Tongue (tissue), 2 donors: ENCODE results near the gene RNU2-1. TPM values are rescaled to one million over a fixed set of nuclear protein-coding genes. Genes with fewer than 3 reads are reported as not detected.
"Not testable (repeated sequence)": the region's sequence is repeated elsewhere in the genome, so short reads cannot be mapped to it uniquely, and the experiment has no call there.

ENCODE experiments used
- DNase-seq: peaks from one replicate; pipeline ENCODE4 v3.0.0-alpha.2; 2015
- total RNA-seq: library from RNA; depleted of rRNA; stranded (reverse); fragments of >200 nt; gene quantifications from one replicate; pipeline ENCODE4 v1.2.3, GENCODE V29; 2014

The RNU2-1 gene
- total RNA-seq: not detected

DNA sequence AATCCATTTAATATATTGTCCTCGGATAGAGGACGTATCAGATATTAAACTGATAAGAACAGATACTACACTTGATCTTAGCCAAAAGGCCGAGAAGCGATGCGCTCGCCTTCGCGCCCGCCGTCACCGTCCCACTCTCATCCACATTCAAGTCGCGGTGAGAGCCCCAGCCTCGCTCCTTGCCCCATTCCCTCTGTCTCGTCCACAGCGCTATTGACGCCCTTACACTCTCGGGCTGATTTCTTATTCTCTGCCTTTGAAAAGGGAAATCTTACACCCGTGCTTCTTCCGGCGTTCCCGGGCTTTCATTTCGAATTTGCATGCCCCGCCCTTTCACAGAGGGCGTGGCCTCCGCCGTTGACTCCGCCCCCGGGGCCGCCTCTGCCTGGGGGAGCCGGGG is at the start of gene RNU2-1:
Gene RNU2-1, minus strand, starts transcription at position 101 of the 400 bp plus-strand sequence.
- DNase-seq: not testable (repeated sequence)

DNA sequence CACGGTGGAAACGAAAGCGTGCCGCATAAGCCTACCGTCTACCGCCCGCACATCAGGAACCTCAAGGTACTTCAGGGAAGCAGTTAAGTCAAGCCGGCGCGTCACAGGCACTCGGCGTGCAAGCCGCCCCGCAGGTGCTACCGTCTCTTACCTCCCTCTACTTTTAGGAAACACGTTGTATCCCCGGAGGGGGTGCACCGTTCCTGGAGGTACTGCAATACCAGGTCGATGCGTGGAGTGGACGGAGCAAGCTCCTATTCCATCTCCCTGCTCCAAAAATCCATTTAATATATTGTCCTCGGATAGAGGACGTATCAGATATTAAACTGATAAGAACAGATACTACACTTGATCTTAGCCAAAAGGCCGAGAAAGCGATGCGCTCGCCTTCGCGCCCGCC is 39.1 kb upstream of the RNU2-1 start:
- DNase-seq: not testable (repeated sequence)

DNA sequence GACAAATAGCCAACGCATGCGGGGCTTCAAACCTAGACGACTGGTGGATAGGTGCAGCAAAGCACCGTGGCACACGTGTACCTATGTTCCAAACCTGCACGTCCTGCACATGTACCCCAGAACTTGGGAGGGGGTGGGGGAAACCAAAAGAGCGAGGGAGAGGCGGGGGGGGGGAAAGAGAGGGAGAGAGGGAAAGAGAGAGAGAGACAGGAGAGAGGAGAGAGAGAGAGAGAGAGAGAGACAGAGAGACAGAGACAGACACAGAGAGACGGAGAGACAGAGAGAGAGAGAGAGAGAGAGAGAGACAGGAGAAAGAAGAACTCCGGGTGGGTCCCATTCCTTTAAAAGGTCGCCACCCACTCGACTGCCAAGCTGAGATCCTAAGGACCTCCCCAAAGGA is 38.7 kb upstream of the RNU2-1 start:
- not testable (repeated sequence) for DNase-seq

DNA sequence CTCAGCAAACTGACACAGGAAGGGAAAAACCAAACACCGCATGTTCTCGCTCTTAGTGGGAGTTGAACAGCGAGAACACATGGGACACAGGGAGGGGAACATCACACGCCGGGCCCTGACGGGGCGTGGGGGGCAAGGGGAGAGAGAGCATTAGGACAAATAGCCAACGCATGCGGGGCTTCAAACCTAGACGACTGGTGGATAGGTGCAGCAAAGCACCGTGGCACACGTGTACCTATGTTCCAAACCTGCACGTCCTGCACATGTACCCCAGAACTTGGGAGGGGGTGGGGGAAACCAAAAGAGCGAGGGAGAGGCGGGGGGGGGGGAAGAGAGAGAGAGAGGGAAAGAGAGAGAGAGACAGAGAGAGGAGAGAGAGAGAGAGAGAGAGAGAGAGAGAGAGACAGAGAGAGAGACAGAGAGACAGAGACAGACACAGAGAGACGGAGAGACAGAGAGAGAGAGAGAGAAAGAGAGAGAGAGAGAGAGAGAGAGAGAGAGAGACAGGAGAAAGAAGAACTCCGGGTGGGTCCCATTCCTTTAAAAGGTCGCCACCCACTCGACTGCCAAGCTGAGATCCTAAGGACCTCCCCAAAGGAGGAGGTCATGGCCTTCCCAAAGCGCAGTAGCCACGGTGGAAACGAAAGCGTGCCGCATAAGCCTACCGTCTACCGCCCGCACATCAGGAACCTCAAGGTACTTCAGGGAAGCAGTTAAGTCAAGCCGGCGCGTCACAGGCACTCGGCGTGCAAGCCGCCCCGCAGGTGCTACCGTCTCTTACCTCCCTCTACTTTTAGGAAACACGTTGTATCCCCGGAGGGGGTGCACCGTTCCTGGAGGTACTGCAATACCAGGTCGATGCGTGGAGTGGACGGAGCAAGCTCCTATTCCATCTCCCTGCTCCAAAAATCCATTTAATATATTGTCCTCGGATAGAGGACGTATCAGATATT is 37.1 kb upstream of the RNU2-1 start:
- not testable (repeated sequence) for DNase-seq

GRCh38 chr17:43246456-43246855 is 12.7 kb upstream of the RNU2-1 start:
- not testable (repeated sequence) for DNase-seq

DNA sequence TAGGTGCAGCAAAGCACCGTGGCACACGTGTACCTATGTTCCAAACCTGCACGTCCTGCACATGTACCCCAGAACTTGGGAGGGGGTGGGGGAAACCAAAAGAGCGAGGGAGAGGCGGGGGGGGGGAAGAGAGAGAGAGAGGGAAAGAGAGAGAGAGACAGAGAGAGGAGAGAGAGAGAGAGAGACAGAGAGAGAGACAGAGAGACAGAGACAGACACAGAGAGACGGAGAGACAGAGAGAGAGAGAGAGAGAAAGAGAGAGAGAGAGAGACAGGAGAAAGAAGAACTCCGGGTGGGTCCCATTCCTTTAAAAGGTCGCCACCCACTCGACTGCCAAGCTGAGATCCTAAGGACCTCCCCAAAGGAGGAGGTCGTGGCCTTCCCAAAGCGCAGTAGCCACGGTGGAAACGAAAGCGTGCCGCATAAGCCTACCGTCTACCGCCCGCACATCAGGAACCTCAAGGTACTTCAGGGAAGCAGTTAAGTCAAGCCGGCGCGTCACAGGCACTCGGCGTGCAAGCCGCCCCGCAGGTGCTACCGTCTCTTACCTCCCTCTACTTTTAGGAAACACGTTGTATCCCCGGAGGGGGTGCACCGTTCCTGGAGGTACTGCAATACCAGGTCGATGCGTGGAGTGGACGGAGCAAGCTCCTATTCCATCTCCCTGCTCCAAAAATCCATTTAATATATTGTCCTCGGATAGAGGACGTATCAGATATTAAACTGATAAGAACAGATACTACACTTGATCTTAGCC is 7.0 kb upstream of the RNU2-1 start:
- DNase-seq: not testable (repeated sequence)

- not testable (repeated sequence) for DNase-seq
Measured at GRCh38 chr17:43239597-43239996, 5.8 kb upstream of the RNU2-1 start.

DNA sequence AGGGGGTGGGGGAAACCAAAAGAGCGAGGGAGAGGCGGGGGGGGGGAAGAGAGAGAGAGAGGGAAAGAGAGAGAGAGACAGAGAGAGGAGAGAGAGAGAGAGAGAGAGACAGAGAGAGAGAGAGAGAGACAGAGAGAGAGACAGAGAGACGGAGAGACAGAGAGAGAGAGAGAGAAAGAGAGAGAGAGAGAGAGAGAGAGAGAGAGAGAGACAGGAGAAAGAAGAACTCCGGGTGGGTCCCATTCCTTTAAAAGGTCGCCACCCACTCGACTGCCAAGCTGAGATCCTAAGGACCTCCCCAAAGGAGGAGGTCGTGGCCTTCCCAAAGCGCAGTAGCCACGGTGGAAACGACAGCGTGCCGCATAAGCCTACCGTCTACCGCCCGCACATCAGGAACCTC is 514 bp downstream of the RNU2-1 start:
- not testable (repeated sequence) for DNase-seq

DNA sequence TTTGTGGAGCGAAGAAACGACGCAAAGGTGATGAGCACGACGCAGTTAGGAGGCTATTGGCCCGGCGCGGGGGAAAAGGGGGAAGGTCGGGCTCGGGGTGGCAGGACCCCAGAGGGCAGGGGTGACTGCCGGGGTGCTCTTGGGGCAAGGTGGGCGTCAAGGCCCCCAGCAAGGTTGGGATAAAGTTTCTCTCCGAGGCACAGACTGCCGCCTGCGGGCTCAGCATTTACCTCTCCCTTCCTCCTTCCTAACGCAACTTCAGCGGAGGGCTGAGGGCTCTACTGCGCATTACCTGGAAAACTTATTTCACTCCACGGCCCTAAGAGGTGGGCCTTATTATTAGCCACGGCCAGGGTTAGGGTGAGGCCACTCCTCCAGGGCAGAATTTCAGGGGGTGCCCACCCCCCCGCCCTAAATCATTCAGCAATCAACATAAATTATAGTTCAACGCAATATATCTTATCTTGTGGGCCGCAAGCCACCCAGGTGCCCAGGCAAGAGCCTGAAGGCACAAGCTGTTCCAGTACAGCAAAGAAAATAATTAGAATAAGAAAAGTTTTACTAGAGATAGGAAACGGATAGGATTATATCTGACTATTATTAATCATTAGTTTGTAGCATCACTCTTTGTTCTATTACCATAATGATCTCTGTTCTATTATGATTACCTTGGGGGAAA is 1.6 kb downstream of the RNU2-1 start:
- DNase-seq: not testable (repeated sequence)

DNA sequence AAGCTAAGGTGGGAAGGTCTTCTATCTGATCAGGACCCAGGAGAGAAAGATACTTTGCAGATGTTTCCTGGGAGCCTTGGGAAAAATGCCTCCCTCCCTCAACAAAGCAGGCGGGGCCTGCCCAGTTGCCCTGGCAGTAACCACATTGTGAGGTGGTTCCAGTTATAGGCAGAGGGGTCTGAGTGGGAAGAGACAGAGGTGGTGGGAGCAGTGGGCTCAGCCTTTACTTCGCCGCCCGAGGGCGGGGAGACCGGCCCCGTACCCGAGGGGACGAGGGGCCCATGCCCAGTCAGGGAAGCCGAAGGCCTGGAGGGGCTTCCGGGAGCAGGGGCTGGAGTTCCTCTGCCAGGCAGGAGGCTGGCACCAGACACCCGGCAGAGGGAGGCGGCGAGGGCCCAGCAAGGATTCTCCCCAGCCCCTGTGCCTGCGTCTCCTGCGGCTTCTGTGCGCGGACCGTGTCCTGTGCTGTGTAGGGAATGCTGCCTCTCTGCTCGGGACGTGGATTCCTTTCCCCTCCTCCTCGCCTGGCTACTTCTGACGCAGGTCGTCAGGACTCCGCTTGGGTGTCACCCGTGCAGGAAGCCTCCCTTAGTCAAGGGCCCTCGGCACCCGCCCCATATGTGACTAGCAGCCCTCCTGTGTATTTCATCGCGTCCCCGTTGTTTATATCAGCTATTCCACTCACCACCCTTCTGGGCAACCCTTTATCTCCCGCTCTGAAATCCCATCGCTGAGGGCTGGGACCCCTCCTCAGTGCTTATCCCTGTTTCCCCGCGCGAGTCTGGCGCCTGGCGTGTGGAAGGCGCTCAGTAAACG is 2.4 kb downstream of the RNU2-1 start:
- not testable (repeated sequence) for DNase-seq

- not testable (repeated sequence) for DNase-seq
Measured at GRCh38 chr17:43228020-43228782, 5.6 kb downstream of the RNU2-1 start, which contains the start of gene CCDC200. Gene CCDC200, minus strand, starts transcription at chr17:43228623. Its CDS starts 69 bp downstream, at chr17:43228554.

GRCh38 chr17:43226393-43226792 is 7.4 kb downstream of the RNU2-1 start:
- DNase-seq: no peak

GRCh38 chr17:43224146-43224705 is 9.6 kb downstream of the RNU2-1 start:
- no peak for DNase-seq

DNA sequence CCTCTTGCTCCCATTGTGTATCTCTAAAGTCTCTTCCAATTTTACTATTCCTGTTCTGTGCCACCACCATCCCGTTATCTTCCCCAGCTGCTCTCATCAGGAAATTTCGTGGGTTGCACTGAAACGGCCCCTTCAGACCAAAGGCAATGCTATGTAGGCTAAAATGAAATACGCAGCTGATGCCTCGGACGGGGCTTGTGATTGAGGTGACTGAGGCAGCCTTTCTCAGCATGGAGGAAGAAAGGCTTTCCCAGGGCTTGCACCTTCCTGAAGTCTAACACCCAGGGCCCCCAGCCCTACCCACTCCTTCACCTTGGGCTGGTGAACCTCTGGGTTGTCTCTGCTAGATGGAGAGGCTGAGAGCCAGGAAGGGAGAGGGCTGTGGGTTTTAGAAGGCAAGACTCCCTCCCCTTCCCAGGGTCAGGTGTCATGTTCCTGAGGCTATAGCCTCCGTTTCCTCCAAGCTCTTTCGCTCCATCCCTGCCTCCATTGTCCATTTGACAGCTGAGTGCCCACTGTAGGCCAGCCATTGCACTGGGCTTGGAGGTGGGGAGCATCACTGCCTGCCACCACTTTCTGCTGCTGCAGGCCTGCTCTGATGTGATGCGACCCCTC is 13.2 kb downstream of the RNU2-1 start:
- no peak for DNase-seq

GRCh38 chr17:43219746-43220380 is 13.9 kb downstream of the RNU2-1 start:
- DNase-seq: no peak

- no peak for DNase-seq
Measured at GRCh38 chr17:43219001-43219400, 14.8 kb downstream of the RNU2-1 start.

DNA sequence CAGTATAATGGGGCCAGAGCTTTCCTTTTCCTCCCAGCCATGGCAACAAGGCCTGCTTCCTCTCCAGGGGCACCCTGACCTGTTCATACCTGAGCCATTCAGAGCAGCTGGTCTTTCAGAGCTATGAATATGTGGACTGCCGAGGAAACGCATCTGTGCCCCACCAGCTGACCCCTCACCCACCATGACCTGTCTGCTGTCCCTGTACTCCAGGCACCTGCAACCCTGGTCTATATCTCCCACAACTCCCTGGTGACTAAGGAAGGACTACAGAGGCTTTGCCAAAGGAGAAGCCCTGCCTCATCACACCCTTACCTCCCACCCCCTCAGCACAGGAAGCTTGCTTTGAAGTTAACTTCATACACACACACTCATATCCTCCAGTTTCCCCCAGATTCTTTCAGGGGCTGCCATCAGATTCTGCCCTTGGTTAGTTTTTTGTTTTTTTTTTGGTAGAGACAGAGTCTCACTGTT is 16.1 kb downstream of the RNU2-1 start:
- DNase-seq: no peak

DNA sequence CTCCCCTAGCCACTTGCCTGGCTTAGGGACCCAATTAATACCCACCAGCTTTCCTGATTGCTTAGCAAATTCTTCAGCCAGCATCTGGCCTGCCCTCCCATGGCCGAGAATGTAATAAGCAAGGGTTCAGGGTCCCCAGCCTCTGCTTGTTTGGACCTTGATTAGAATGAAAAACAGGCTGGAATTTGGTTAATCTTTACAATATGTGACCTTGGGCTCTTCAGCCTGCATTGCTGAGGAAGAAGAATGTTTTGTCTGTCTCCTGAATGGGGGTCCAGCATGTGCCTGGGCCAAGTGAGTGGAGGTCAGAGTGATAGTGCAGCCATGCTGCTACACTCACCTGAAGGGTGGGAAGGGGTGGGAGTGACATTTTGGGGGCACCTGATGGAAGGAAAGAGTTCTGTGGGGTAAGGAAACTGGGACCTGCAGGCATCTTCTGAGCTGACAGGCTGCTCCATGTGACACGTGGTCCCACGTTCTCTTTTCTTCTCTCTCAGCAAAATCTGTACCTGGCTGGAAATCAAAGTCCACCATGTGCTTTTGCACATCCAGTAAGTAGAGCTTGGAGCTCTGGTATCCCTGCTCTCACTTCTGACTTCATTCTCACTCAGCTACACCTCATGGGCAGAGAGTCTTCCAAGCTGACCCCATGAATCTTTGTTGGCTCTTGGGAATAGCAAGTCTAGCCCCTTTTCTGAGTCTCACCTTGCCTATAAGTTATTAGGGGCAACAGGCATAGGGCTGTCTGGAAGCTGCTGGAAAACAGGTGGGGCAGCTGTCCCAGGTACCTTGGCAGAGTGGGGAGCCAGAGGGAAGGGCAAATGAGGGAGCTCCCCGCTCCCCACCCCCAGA is 16.8 kb downstream of the RNU2-1 start:
- DNase-seq: no peak
